Measurements from ENCODE around the gene GNG7.
"Not testable (repeated sequence)": the region's sequence is repeated elsewhere in the genome, so short reads cannot be mapped to it uniquely, and the experiment has no call there.

The GNG7 gene

GRCh38 chr19:2551172-2551863 lies 151.2 kb downstream of the GNG7 start:
- no peak for DNase-seq
- in situ Hi-C loops (cut with MboI; ENCODE audit: low pct_unique_long_range_greater_than_20kb, low sequenced_read_pairs): no loop called here

GRCh38 chr19:2550431-2551171 lies 151.9 kb downstream of the GNG7 start:
- in situ Hi-C loops (cut with MboI; ENCODE audit: low pct_unique_long_range_greater_than_20kb, low sequenced_read_pairs): no loop called here
- DNase-seq: no peak

- peak; percentile 93 for DNase-seq
- in situ Hi-C loops (cut with MboI; ENCODE audit: low pct_unique_long_range_greater_than_20kb, low sequenced_read_pairs): no loop called here
Measured at GRCh38 chr19:2549701-2550191, 152.7 kb downstream of the GNG7 start.

GRCh38 chr19:2548966-2549365 lies 153.5 kb downstream of the GNG7 start:
- in situ Hi-C loops (cut with MboI; ENCODE audit: low pct_unique_long_range_greater_than_20kb, low sequenced_read_pairs): no loop called here
- DNase-seq: no peak

DNA sequence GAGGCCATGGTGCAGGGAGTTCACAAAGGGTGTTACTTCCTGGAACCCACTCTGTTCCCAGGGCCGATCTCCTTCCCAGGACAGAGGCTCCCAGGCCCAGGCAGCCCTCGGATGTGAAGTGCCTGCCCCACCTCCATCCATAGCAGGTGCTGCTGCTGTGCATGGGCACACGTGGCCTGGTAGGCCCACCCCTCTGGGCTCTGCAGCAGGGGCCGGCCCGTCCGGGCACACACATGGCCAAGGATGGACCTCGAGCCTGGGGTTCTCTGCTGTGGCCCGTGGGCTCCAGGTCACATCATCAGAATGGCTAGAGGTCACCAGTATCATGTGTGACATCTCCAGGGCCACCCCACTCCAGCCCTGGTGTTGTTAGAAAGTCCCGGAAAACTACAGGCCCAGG lies 154.8 kb downstream of the GNG7 start:
- DNase-seq: no peak
- in situ Hi-C loops (cut with MboI; ENCODE audit: low pct_unique_long_range_greater_than_20kb, low sequenced_read_pairs): no loop called here

- no peak for DNase-seq
- in situ Hi-C loops (cut with MboI; ENCODE audit: low pct_unique_long_range_greater_than_20kb, low sequenced_read_pairs): no loop called here
Measured at GRCh38 chr19:2547033-2547680, 155.3 kb downstream of the GNG7 start.

- in situ Hi-C loops (cut with MboI; ENCODE audit: low pct_unique_long_range_greater_than_20kb, low sequenced_read_pairs): no loop called here
- peak; percentile 61 for DNase-seq
Measured at GRCh38 chr19:2546128-2547032, 156.1 kb downstream of the GNG7 start.

- in situ Hi-C loops (cut with MboI; ENCODE audit: low pct_unique_long_range_greater_than_20kb, low sequenced_read_pairs); DNase-seq: not testable (repeated sequence)
Measured at GRCh38 chr19:2545416-2546127, 156.9 kb downstream of the GNG7 start.

GRCh38 chr19:2544576-2545415 lies 157.7 kb downstream of the GNG7 start:
- DNase-seq: no peak
- in situ Hi-C loops (cut with MboI; ENCODE audit: low pct_unique_long_range_greater_than_20kb, low sequenced_read_pairs): no loop called here

DNA sequence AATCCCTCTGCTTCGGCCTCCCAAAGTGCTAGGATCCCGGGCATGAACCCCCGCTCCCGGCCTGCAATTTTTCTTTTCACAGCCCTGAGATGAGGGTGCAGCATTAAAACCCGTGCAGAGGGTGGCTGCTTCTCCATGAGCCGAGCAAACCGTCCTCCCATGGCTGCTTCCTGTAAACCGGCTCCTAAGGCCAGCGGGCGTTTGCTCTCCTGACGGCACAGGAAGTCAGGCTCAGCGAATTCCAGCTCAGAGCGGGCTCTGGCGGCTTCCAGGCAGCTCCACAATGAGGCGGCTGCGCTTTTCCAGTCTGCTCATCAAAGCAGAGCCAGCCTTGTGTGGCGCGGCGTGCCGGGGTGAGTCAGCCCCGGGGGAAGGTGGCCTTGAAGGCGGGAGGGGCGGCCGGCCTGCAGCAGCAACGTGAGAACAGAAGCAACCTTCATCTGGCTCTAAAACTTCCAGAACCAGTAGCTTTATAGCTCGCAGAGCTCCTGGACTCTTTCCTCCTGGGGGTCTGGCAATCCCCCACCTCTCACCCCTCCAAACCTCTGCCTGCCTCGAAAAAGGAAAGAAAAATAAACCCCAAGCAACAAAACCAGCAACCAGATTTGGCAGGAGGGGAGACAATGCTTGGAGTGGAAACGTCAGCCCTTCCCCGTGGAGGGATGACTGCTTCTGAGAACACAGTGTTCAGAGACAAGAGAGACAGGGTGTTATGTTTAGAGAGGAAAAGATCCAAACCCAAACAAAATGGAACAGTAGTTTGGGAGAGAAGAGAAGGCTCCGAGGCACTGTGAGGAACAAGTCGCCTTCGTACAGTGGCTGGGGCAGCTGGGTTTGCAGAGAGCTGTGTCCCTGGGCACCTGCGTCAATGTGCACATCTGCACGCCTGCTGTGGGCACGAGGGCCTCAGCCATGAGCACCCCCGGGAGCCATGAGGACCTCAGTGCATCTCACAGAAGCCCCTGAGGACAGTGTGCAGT lies 158.7 kb downstream of the GNG7 start:
- in situ Hi-C loops (cut with MboI; ENCODE audit: low pct_unique_long_range_greater_than_20kb, low sequenced_read_pairs): no loop called here
- peak; percentile 94 for DNase-seq

DNA sequence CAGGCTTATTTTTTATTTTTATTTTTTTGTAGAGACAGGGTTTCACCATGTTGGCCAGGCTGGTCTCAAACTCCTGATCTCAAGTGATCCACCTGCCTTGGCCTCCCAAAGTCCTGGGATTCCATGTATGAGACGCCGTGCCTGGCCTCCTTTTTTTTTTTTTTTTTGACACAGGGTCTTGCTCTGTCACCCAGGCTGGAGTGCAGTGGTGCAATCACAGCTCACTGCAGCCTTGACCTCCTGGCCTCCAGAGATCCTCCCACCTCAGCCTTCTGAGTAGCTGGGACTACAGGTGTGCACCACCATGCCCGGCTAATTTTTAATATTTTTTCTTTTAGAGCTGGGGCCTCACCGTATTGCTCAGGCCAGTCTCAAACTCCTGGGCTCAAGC lies 159.4 kb downstream of the GNG7 start:
- in situ Hi-C loops (cut with MboI; ENCODE audit: low pct_unique_long_range_greater_than_20kb, low sequenced_read_pairs); DNase-seq: not testable (repeated sequence)

- DNase-seq: peak; percentile 56
- in situ Hi-C loops (cut with MboI; ENCODE audit: low pct_unique_long_range_greater_than_20kb, low sequenced_read_pairs): no loop called here
Measured at GRCh38 chr19:2542341-2543069, 160.0 kb downstream of the GNG7 start.

DNA sequence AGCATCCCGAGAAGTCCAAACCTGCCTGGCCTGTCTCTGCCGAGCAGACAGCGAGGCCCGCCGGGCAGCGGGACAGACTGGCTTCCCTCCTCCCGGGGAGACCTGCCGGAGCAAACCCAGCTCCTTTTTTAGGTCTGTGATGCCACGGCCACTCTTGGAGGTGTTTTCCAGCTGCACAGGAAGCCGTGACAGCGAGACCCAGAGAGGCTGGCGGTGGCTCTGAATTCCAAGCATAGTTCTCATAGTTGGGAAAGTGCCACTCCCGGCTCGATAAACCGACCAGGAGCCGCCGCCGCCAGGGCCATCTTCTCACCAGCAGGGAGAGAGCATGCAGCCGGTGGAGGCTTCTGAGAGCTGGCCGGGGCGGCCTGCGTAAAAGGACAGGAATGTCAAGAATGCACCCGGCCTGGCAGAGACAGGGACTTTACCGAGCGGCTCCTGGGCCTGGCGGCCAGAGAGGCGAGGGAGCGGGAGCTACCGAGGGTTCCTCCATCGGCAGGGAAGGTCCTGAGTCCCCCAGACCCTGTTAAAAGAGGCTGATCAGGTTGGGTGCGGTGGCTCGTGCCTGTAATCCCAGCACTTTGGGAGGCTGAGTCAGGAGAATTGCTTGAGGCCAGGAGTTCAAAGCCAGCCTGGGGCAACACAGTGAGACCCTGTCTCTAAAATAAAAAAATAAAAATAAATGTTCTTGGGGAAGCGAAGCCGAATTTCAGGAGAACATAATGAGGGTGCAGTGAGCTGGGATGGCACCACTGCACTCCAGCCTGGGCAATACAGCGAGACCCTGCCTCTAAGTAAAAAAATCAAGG lies 161.6 kb downstream of the GNG7 start:
- in situ Hi-C loops (cut with MboI; ENCODE audit: low pct_unique_long_range_greater_than_20kb, low sequenced_read_pairs): no loop called here
- no peak for DNase-seq

DNA sequence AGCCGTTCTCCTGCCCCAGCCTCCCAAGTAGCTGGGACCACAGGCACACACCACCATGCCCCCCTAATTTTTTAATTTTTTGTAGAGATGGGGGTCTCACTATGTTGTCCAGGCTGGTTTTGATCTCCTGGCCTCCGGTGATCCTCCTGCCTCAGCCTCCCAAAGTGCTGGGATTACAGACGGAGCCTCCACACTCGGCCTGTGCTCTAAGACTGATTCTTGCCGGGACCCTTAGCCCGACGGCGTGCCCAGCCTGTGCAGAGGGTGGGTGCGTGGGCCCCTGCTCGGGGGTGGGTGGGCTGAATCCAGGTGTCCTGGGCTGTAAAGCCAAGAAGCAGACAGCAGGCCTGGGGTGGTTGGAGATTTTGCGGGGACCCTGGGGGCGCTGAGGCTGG lies 162.2 kb downstream of the GNG7 start:
- no peak for DNase-seq
- in situ Hi-C loops (cut with MboI; ENCODE audit: low pct_unique_long_range_greater_than_20kb, low sequenced_read_pairs): no loop called here

DNA sequence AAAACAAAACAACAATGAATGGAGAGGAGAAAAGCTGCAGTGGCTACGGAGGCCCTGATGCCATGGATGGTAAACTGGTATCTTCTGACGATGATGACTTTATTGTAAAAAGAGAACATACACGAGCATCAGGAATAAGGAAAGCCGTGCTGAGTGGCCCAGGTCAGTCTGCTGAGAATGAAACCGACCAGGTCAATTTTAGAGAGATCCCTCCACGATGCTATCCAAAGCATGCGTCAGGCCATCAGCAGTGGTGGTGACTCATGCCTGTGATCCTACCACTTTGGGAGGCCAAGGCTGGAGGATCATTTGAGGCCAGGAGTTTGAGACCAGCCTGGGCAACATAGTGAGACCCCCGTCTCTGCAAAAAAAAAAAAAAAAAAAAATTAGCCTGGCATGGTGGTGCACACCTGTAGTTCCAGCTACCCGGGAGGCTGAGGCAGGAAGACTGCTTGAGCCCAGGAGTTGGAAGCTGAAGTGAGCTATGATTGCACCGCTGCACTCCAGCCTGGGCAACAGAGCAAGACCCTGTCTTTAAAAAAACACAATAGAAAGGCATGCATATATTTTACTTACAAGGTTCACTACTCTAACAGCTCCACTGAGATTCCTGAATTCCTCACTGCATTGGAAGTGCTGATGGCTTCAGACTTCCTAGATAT lies 164.3 kb downstream of the GNG7 start:
- in situ Hi-C loops (cut with MboI; ENCODE audit: low pct_unique_long_range_greater_than_20kb, low sequenced_read_pairs): no loop called here
- no peak for DNase-seq
